IMR-90 (cell line): ENCODE results near the gene FBXL7. TPM values are rescaled to one million over a fixed set of nuclear protein-coding genes. Genes with fewer than 3 reads are reported as not detected.

Source experiments
- ATAC-seq: fragments of 200-7000 bp; cut with Tn5 transposase; 2 replicates; pipeline ENCODE4 v1.9.1; 2020; ENCODE audit warnings: low read depth, mild to moderate bottlenecking, moderate library complexity
- BruUV-seq: library from RNA; stranded (reverse); fragments of 400-500 nt; replicated peaks from 2 replicates; lab custom pipeline; 2021; lab: Mats Ljungman, UMichigan
- CTCF ChIA-PET: fragments of 300-600 bp; formaldehyde crosslinking; extraction: SDS; loops from one replicate; lab custom pipeline; 2021; ENCODE audit warnings: antibody characterized with exemption; lab: Yijun Ruan, JAX
- POLR2A ChIA-PET: fragments of 300-600 bp; sonication (Branson Sonifier 250); formaldehyde crosslinking; loops from one replicate; lab custom pipeline; 2022; ENCODE audit warnings: antibody characterized with exemption; ENCODE audit not compliant: unreplicated experiment; lab: Charles Lee
- DNase-seq: peaks from one replicate; pipeline ENCODE4 v3.0.0; 2013
- H2AFZ ChIP-seq: replicated peaks from 2 replicates; pipeline ENCODE3; 2013; ENCODE audit warnings: low read length, mild to moderate bottlenecking; ENCODE audit not compliant: poor library complexity
- H2AK5ac ChIP-seq: 2 replicates; pipeline ENCODE4 v1.6.1; 2013; ENCODE audit warnings: low read depth, low read length, inconsistent platforms
- H2AK9ac ChIP-seq: replicated peaks from 2 replicates; pipeline ENCODE3; 2013; ENCODE audit warnings: mild to moderate bottlenecking, low read depth, low read length, moderate library complexity; ENCODE audit not compliant: poor library complexity
- H2BK120ac ChIP-seq: 2 replicates; pipeline ENCODE4 v1.6.1; 2013; ENCODE audit warnings: low read depth, low read length, inconsistent platforms
- H2BK15ac ChIP-seq: 3 replicates; pipeline ENCODE4 v1.6.1; 2013; ENCODE audit warnings: low read depth, low read length, inconsistent platforms
- H2BK20ac ChIP-seq: 2 replicates; pipeline ENCODE4 v1.6.1; 2013; ENCODE audit warnings: low read depth, mild to moderate bottlenecking, inconsistent platforms, low read length, moderate library complexity
- H2BK5ac ChIP-seq: 2 replicates; pipeline ENCODE4 v1.6.1; 2013; ENCODE audit warnings: mild to moderate bottlenecking, low read depth, low read length, inconsistent platforms; ENCODE audit not compliant: poor library complexity, severe bottlenecking
- H3K14ac ChIP-seq: replicated peaks from 2 replicates; pipeline ENCODE4 v1.6.1; 2013; ENCODE audit warnings: low read depth, low read length, inconsistent platforms
- H3K18ac ChIP-seq: 2 replicates; pipeline ENCODE4 v1.6.1; 2013; ENCODE audit warnings: low read depth, low read length, control low read depth
- H3K23ac ChIP-seq: 2 replicates; pipeline ENCODE4 v1.6.1; 2013; ENCODE audit warnings: low read depth, low read length, inconsistent platforms
- H3K27ac ChIP-seq: 2 replicates; pipeline ENCODE4 v1.5.1; 2013; ENCODE audit warnings: mild to moderate bottlenecking, control low read depth, low read length; ENCODE audit not compliant: insufficient read depth
- H3K27me3 ChIP-seq: 2 replicates; pipeline ENCODE4 v1.6.1; 2013; ENCODE audit warnings: low read length; ENCODE audit not compliant: control insufficient read depth, insufficient read depth
- H3K36me3 ChIP-seq: 2 replicates; pipeline ENCODE4 v1.6.1; 2013; ENCODE audit warnings: low read length, mixed read lengths; ENCODE audit not compliant: control insufficient read depth, insufficient read depth
- H3K4ac ChIP-seq: 2 replicates; pipeline ENCODE4 v1.6.1; 2013; ENCODE audit warnings: low read depth, low read length, inconsistent platforms
- H3K4me1 ChIP-seq: 2 replicates; pipeline ENCODE4 v1.6.1; 2013; ENCODE audit warnings: low read length, mixed read lengths; ENCODE audit not compliant: control insufficient read depth, insufficient read depth
- H3K4me2 ChIP-seq: 2 replicates; pipeline ENCODE4 v1.6.1; 2013; ENCODE audit warnings: low read depth, mild to moderate bottlenecking, control low read depth, low read length, moderate library complexity
- H3K4me3 ChIP-seq: 2 replicates; pipeline ENCODE4 v1.5.1; 2013; ENCODE audit warnings: low read depth, mild to moderate bottlenecking, control low read depth, low read length, moderate library complexity; ENCODE audit not compliant: insufficient read depth
- H3K56ac ChIP-seq: 2 replicates; pipeline ENCODE4 v1.6.1; 2013; ENCODE audit warnings: low read length, inconsistent platforms; ENCODE audit not compliant: insufficient read depth; ENCODE audit errors: extremely low read depth
- H3K79me1 ChIP-seq, 2 experiments: 2 replicates each; pipeline ENCODE4 v1.6.1; 2013; ENCODE audit warnings: low read length in 2 of 2, inconsistent platforms in 1 of 2, low read depth in 1 of 2
- H3K9ac ChIP-seq: 2 replicates; pipeline ENCODE4 v1.6.1; 2013; ENCODE audit warnings: low read depth, low read length, control low read depth
- H3K9me1 ChIP-seq: 2 replicates; pipeline ENCODE4 v1.6.1; 2013; ENCODE audit warnings: low read length, inconsistent platforms; ENCODE audit not compliant: insufficient read depth
- H3K9me3 ChIP-seq: 2 replicates; pipeline ENCODE4 v1.6.1; 2013; ENCODE audit warnings: low read length; ENCODE audit not compliant: control insufficient read depth, insufficient read depth
- H4K20me1 ChIP-seq: 2 replicates; pipeline ENCODE4 v1.6.1; 2013; ENCODE audit warnings: low read length, inconsistent platforms; ENCODE audit not compliant: insufficient read depth
- H4K5ac ChIP-seq: 2 replicates; pipeline ENCODE4 v1.6.1; 2013; ENCODE audit warnings: mild to moderate bottlenecking, low read depth, low read length, control low read depth
- H4K8ac ChIP-seq, 2 experiments: 2 replicates each; pipeline ENCODE4 v1.6.1; 2013; ENCODE audit warnings: low read depth in 2 of 2, low read length in 2 of 2, control low read depth in 1 of 2, inconsistent platforms in 1 of 2
- H4K91ac ChIP-seq: 2 replicates; pipeline ENCODE4 v1.6.1; 2013; ENCODE audit warnings: low read depth, low read length, inconsistent platforms; ENCODE audit not compliant: insufficient read depth
- FOS ChIP-seq: fragments of 150-350 bp; IDR thresholded peaks from 2 replicates; pipeline ENCODE4 v1.6.1; 2016; ENCODE audit warnings: low read depth, low read length
- NFE2L2 ChIP-seq: fragments of 150-350 bp; IDR thresholded peaks from 2 replicates; pipeline ENCODE4 v1.6.1; 2016; ENCODE audit warnings: low read depth, mild to moderate bottlenecking, low read length
- RCOR1 ChIP-seq: IDR thresholded peaks from 2 replicates; pipeline ENCODE4 v1.6.1; 2012; ENCODE audit warnings: mild to moderate bottlenecking, low read length, improper control_type of control experiment; ENCODE audit not compliant: insufficient replicate concordance
- WGBS, 2 experiments: methylation state at CpG; one replicate each; pipeline versions ENCODE4 v1.1.5 to v1.1.7; 2013; ENCODE audit warnings: missing lambda C conversion rate in 2 of 2; ENCODE audit not compliant: insufficient read length in 1 of 2; ENCODE audit errors: extremely low coverage in 2 of 2; 5-methylcytosine and 5-hydroxymethylcytosine counted together
- dilution Hi-C: fragments of 300-500 bp; cut with HindIII; formaldehyde crosslinking; loops from one replicate; pipeline ENCODE4 v1.14.3; 2018; ENCODE audit warnings: low sequenced_read_pairs; ENCODE audit not compliant: unreplicated experiment
- in situ Hi-C: fragments of 300-500 bp; cut with MboI; formaldehyde crosslinking; loops from 3 replicates; pipeline ENCODE4 v1.14.3; 2019; ENCODE audit warnings: low sequenced_read_pairs, inconsistent platforms, mixed read lengths
- intact Hi-C: fragments of 100-400 bp; cut with micrococcal nuclease; formaldehyde crosslinking; loops from 2 replicates; pipeline ENCODE4 v1.10.0; 2022
- polyA plus RNA-seq, 3 experiments: library from polyadenylated mRNA; depleted of rRNA; stranded (reverse); fragments of >200 nt; gene quantifications; 2 replicates each; pipeline ENCODE4 v1.2.3, GENCODE V29; 2012; ENCODE audit warnings: low replicate concordance in 1 of 3
- total RNA-seq: library from RNA; depleted of rRNA; stranded (reverse); fragments of >200 nt; gene quantifications from 2 replicates; pipeline ENCODE4 v1.2.3, GENCODE V29; 2012

Gene FBXL7
- total and polyA plus RNA-seq, 2 of the 4 experiments (the other 2 are of a cell fraction), result 4.1 to 10.2 TPM

DNA sequence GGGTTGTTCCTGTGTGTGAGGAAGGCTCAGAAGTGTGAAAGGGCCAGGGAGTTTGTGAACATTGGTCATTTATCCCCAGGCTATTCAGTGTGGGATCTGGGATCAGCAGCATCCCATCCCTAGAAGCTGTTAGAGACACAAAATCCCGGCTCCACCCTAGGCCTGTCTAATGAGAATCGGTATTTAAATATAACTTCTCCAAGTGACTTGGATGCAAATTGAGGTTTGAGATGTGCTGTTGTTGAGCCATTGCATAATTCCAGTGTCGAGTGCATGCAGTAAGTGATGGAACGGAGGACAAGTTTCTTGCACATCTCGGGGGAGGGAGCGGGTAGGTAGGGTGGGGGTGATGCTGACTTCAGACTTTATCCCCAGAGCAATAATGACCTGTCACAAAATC, 138.3 kb downstream of the FBXL7 start:
- Histone ChIP-seq H3K36me3 (no peaks in the 10 kb centered on the region), H3K23ac (no peak overlapping the region), H3K4me3 (no peak overlapping the region), H4K91ac (no peak overlapping the region), H2AK9ac (no peak overlapping the region), H3K9me1 (no peaks in the 10 kb centered on the region), H3K79me1 (peaks cover 18 to 23% of the 10 kb centered on the region in 2 experiments), H4K20me1 (no peaks in the 10 kb centered on the region; the same call in 1 of the 2 replicates), H2BK20ac (no peak overlapping the region), H2AFZ (no peak overlapping the region), H4K5ac (no peak overlapping the region), H2BK120ac (no peak overlapping the region), H2AK5ac (no peak overlapping the region), H3K9ac (no peak overlapping the region), H3K27me3 (no peaks in the 10 kb centered on the region), H4K8ac (no peak overlapping the region), H3K27ac (no peak overlapping the region), H3K18ac (no peak overlapping the region), H3K4ac (no peak overlapping the region), H3K14ac (no peak overlapping the region), H3K56ac (no peak overlapping the region), H3K4me1 (peaks cover 2% of the 10 kb centered on the region; the same call in 1 of the 2 replicates), H2BK15ac (no peak overlapping the region), H2BK5ac (no peak overlapping the region), H3K4me2 (no peak overlapping the region), H3K9me3 (no peaks in the 10 kb centered on the region)
- TF ChIP-seq NFE2L2 (no peak), RCOR1 (no peak), FOS (no peak)
- intact Hi-C loops (no loop called here), dilution Hi-C loops (no loop called here), in situ Hi-C loops (no loop called here)
- no CpG with 5 or more reads among the region's 6 CpGs for WGBS, 2 experiments
- BruUV-seq, result no TSS peak
- DNase-seq (no peak), ATAC-seq (no peak)
- ChIA-PET CTCF (no interaction called here), POLR2A (no interaction called here)
